ENCODE measurements around the gene NEDD4L. TPM values are rescaled to one million over a fixed set of nuclear protein-coding genes. Genes with fewer than 3 reads are reported as not detected.

Gene NEDD4L
- total RNA-seq, 1 donor from 2014 or later = 15.6 TPM

GRCh38 chr18:58222432-58223125 is 178.6 kb downstream of the NEDD4L start:
- intact Hi-C loops (cut with DNase I) = no loop called here
- no peaks in the 10 kb centered on the region for H3K27me3 ChIP-seq
- H3K4me1 ChIP-seq = peaks cover 0 to 15% of the 10 kb centered on the region in 2 donors
- no peak overlapping the region for H3K4me3 ChIP-seq
- H3K27ac ChIP-seq = no peak overlapping the region
- no peaks in the 10 kb centered on the region for H3K9me3 ChIP-seq
- no peak for DNase-seq (ENCODE audit: low spot score in 2 of 2)
- no peaks in the 10 kb centered on the region for H3K36me3 ChIP-seq
- no peak for TF ChIP-seq CTCF (IDR thresholded peaks at IDR 0.05)

- no peaks in the 10 kb centered on the region for H3K36me3 ChIP-seq
- intact Hi-C loops (cut with DNase I) = no loop called here
- H3K27me3 ChIP-seq = no peaks in the 10 kb centered on the region
- no peaks in the 10 kb centered on the region for H3K9me3 ChIP-seq
- TF ChIP-seq CTCF (IDR thresholded peaks at IDR 0.05) = no peak
- peak; percentile 21 to 71 for DNase-seq (ENCODE audit: low spot score in 2 of 2)
- peak overlapping the region; percentile 17 to 24 for H3K27ac ChIP-seq
- H3K4me1 ChIP-seq = peaks cover 0 to 15% of the 10 kb centered on the region in 2 donors
- H3K4me3 ChIP-seq = peak overlapping the region in 1 of 2 donors; percentile 29
Observed at GRCh38 chr18:58223717-58224424, 179.8 kb downstream of the NEDD4L start.

- no peaks in the 10 kb centered on the region for H3K9me3 ChIP-seq
- H3K36me3 ChIP-seq = no peaks in the 10 kb centered on the region
- peak overlapping the region in 1 of 2 donors; percentile 17 for H3K27ac ChIP-seq
- H3K4me3 ChIP-seq = no peak overlapping the region
- intact Hi-C loops (cut with DNase I) = no loop called here
- DNase-seq (ENCODE audit: low spot score in 2 of 2) = no peak
- no peak for TF ChIP-seq CTCF (IDR thresholded peaks at IDR 0.05)
- peaks cover 0 to 15% of the 10 kb centered on the region in 2 donors for H3K4me1 ChIP-seq
- no peaks in the 10 kb centered on the region for H3K27me3 ChIP-seq
Observed at GRCh38 chr18:58224425-58224750, 180.4 kb downstream of the NEDD4L start.

- no peak overlapping the region for H3K4me3 ChIP-seq
- TF ChIP-seq CTCF (IDR thresholded peaks at IDR 0.05) = no peak
- intact Hi-C loops (cut with DNase I) = no loop called here
- H3K27me3 ChIP-seq = no peaks in the 10 kb centered on the region
- H3K9me3 ChIP-seq = no peaks in the 10 kb centered on the region
- no peaks in the 10 kb centered on the region for H3K36me3 ChIP-seq
- H3K4me1 ChIP-seq = peaks cover 0 to 15% of the 10 kb centered on the region in 2 donors
- no peak for DNase-seq (ENCODE audit: low spot score in 2 of 2)
- H3K27ac ChIP-seq = no peak overlapping the region
Observed at GRCh38 chr18:58225101-58225500, 181.1 kb downstream of the NEDD4L start.

- Histone ChIP-seq H3K9me3 (no peaks in the 10 kb centered on the region), H3K4me3 (no peak overlapping the region), H3K4me1 (peaks cover 0 to 15% of the 10 kb centered on the region in 2 donors), H3K36me3 (no peaks in the 10 kb centered on the region), H3K27me3 (no peaks in the 10 kb centered on the region), H3K27ac (no peak overlapping the region)
- no peak for DNase-seq (ENCODE audit: low spot score in 2 of 2)
- intact Hi-C loops (cut with DNase I) = no loop called here
- TF ChIP-seq CTCF (IDR thresholded peaks at IDR 0.05) = no peak
Observed at GRCh38 chr18:58226429-58226828, 182.4 kb downstream of the NEDD4L start.

All from ascending aorta (tissue), 2 donors.